Activated gamma-delta T cell treated with Interleukin-2 at 50 U/mL for 16 hours (primary cell): Measurements from ENCODE around the gene TMC1.
"Not testable (repeated sequence)": the region's sequence is repeated elsewhere in the genome, so short reads cannot be mapped to it uniquely, and the experiment has no call there.

Experiments used
- DNase-seq: peaks from one replicate; pipeline ENCODE4 v3.0.0-alpha.2; 2020

The TMC1 gene

GRCh38 chr9:72836790-72837189, 315.4 kb downstream of the TMC1 start:
- DNase-seq: no peak

- no peak for DNase-seq
Measured at GRCh38 chr9:72839085-72839484, 317.7 kb downstream of the TMC1 start.

DNA sequence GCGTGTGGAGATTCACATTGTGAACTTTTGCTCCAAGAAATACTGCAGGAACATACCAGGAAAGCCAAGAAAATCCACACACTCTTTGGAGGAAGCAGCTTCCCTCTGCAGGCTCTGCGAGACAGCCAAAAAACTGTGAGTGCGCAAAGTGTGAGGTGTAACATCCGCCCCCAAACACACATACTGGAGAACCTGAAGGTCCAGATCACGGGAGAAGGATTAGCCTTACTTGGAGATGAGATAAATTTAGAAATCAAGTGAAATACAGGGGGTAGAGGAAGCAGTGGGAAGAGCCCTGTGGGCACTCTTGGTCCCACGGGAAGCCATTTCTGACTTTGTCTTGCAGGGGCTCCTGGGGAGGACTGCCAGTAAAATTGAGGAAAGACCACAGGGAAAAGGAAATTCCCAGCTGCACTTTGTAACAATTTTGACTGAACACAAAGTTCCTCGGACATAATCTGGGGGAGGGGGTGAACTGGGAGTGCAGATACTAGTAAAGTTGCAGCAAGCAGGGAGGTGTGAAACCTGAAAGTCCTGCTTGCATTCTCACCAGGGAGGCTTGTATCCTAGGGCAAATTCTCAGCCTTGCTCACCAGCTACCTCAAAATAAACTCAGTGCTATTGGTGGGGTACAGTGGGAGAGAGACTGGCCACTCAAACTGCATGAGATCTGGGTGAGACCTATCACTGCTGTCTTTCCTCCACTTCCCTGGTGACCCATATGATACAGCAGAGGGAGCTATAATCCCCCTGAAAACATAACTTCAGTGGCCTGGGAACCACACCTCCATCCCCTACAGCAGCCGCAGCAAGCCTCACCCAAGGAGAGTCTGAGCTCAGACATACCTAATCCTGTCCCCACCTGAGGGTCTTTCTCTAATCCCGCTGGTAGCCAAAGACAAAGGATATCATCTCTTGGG, 322.4 kb downstream of the TMC1 start:
- DNase-seq: no peak

DNA sequence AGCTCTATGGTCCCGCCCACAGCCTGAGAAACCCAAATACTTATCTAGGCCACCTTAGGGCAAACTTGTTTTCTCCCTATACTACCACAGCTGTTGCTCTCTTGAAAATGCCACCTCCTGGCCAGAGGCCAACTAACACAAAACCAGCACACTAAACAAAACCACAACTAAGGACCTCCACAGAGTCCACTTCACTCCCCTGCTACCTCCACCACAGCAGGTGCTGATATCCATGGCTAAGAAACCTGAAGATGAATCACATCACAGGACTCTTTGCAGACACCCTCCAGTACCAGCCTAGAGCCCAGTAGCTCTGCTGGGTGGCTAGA, 323.0 kb downstream of the TMC1 start:
- DNase-seq: no peak

DNA sequence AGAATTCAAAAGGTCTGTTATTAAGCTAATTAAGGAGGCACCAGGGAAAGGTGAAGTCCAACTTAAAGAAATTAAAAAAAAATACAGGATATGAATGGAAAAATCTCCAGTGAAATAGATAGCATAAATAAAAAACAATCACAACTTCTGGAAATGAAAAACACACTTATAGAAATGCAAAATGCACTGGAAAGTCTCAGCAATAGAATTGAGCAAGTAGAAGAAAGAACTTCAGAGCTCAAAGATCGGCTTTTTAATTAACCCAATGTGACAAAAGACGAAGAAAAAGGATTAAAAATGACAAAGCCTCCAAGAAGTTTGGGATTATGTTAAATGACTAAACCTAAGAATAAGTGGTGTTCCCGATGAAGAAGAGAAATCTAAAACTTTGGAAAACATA, 323.6 kb downstream of the TMC1 start:
- DNase-seq: not testable (repeated sequence)

DNA sequence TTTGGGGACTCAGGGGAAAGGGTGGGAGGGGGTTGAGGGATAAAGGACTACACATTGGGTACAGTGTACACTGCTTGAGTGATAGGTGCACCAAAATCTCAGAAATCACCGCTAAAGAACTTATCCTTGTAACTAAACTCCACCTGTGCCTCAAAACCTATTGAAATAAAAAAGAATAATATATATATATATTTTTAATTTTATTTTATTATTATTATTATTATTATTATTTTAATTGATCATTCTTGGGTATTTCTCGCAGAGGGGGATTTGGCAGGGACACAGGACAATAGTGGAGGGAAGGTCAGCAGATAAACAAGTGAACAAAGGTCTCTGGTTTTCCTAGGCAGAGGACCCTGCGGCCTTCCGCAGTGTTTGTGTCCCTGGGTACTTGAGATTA, 328.8 kb downstream of the TMC1 start:
- not testable (repeated sequence) for DNase-seq

GRCh38 chr9:72855321-72855720, 333.9 kb downstream of the TMC1 start:
- no peak for DNase-seq

DNA sequence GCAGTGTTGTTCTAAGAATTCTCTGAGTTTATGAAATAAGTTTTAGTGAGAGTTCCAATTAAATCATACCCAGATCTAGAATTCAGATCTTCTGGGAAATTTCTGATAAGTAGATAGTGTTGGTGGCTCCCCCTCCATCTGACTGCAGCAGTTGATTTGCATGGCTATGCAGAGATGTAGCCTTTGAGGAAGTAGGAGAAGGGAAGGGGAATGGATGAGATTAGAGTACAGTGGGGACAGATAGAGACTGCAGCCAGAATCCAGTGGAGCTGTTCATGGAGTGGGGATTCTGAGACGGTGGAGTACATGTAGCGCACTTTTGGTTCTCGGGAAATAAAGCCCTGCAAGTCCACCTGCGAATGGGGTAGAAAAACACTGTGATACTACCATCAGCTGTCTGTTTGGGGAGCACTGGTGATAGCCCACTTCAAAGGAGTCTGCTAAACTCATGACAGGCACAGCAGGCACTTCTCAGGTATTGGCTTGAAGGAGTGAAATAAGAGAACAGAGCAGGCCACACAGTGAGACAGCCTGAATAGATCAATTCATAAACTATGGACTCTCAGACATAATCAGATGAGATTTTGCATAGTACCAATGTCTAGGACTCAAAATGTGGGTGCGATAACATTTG, 334.6 kb downstream of the TMC1 start:
- DNase-seq: no peak

- DNase-seq: no peak
Measured at GRCh38 chr9:72856972-72857623, 335.7 kb downstream of the TMC1 start.

- no peak for DNase-seq
Measured at GRCh38 chr9:72857624-72857996, 336.2 kb downstream of the TMC1 start.

DNA sequence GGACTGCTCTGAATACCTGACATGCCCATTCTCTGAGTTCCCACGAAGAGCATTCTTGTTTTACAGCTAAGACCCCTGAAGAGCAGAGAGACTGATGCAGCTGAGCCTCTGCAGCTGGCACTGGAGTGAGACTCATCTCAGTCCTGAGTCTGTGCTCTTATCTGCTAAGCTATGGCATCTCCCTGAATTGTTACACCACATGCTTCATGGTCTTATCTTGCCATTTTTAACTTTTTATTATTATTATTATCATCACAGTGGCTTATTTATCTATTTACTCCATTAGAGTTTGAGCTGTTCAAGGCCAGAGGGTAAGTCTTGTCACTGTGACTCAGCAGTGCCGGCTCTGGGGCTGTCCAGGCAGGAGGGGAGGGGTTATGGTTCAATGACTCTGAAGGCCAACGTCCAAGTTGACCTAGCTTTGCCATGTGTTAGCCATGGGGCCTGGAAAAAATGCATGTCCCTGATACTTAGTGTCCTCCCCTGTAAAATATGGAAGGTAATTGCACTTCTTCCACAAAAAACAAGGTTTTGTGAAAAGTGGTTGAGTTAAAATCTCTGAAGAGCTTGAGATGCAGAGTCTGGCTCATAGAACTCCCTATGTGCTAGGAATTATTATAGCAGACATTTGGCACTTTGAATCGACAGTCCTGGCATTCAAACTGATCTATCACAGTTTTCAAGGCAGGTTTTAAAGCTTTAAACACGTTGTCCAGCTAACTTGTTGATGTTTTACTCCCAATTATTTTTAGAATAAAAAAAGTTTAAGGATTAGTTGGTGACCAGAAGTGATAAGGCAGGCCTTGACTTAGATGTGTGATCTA, 336.9 kb downstream of the TMC1 start:
- no peak for DNase-seq

- DNase-seq: not testable (repeated sequence)
Measured at GRCh38 chr9:72862788-72863187, 341.4 kb downstream of the TMC1 start.

DNA sequence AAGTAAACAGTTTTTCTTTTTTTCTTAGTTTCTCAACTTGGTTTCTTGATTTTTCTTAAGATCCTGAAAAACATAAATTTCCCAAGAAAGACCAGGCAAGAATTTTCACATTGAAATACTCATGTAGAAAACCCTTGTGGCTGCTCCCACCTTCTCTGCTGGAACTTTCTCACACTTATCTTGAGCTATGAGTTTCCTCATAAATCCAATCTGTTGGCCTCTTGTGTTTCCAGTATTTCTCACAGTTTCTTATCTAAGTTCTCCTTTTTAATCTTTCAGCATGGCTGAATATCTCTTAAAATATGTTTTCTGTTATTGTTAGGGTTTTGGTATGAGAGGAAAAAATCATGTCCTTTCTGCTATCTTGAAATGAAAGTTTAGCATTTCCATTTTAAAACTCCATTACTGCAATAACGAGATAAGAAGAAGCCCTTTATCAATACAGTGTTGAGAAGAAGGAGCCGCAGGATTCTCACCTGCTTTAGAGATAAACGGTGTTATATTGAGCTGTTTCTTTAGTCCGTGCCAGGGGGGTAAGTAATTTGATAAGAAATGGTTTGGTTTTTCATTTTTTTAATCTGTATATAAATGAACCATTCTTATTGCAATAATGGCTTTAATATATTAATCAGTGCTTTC, 342.2 kb downstream of the TMC1 start:
- DNase-seq: no peak

DNA sequence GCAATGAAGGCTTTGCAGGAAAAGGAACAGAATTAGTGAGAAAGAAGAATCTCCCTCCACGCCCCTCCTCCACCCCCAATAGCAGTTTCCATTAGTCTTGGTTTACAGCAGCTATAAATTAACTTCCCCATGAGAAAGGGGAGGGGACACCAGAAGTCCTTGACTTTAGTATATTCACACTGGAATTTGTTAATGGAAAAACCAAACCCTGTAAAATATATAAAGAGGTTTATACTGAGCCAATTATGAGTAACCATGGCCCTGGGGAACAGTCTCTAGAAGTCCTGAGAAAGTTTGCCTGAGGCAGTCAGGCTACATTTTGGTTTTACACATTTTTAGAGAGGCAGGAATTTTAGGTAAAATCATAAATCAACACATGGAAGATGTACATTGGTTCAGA, 342.9 kb downstream of the TMC1 start:
- DNase-seq: no peak

DNA sequence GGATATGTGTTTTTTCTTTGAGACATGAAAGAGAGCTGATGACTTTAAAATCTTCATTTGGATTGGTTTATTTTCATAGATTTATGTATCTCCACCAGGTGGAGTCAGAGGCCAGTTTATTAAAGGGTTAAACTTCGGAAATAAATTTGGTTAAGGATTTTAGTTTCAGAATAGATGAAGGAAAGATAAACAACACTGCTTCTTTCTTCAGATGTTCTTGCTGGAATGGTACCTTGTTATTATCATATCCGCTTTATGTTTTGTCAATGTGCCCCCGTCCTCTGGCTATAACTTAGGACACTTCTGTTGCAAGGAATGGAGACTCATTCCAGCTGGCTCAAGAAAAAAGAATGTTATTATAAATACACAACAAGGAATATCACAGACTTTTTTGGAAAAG, 350.3 kb downstream of the TMC1 start:
- DNase-seq: no peak

DNA sequence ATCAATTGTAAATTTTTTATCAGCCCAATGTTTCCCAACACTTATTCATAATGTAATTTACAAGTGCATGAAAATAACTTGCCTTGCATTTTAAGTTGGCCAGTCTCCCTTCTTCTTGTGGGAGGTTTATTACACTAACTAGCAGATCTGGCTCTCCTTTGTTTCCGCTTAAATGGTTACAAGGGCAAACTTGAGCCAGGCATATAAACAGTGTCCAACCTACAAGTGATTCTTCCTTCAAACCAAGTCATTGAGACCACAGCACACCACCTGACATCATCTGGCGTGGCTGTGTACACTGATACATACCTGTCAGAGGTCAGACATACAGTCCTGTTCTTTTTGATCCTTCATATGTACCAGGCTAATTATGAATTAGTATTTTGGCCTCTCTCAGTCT, 351.3 kb downstream of the TMC1 start:
- DNase-seq: no peak

DNA sequence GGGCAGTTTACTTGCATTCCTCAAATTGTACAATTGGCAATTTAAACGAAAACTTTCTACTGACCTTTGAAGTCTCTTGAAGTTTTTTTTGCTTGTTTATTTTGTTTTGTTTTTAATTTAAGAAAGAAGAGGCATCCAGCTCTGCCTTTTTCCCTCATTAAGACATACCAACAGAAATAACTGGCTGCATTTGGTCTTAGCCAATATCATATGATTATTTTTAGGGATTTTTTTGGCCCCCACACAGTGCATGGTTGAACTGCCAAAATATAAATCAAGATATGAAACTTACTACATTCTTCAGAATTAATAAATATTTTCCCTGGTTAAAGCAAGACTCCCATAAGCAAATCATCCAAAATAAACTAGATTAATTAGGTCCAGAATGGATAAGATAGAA, 352.0 kb downstream of the TMC1 start:
- DNase-seq: no peak

GRCh38 chr9:72874344-72874743, 352.9 kb downstream of the TMC1 start:
- no peak for DNase-seq

GRCh38 chr9:72875221-72875620, 353.8 kb downstream of the TMC1 start:
- no peak for DNase-seq

DNA sequence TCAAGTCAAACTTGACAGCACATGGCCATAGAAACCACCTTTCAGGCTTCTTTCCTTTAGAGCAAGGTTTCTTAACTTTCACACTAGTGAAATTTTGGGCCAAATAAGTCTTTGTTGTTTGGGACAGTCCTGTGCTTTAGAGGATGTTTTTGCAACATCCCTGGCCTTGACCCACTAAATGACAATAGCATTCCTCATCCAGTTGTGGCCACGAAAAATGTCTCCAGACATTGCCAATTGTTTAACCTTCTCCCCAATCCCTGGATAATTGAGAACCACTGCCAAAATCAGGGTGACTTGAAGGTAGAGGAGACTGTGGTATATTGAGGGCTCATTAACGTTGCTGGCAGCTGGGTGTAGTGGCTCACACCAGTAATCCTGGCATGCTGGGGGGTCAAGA, 359.4 kb downstream of the TMC1 start:
- DNase-seq: no peak

DNA sequence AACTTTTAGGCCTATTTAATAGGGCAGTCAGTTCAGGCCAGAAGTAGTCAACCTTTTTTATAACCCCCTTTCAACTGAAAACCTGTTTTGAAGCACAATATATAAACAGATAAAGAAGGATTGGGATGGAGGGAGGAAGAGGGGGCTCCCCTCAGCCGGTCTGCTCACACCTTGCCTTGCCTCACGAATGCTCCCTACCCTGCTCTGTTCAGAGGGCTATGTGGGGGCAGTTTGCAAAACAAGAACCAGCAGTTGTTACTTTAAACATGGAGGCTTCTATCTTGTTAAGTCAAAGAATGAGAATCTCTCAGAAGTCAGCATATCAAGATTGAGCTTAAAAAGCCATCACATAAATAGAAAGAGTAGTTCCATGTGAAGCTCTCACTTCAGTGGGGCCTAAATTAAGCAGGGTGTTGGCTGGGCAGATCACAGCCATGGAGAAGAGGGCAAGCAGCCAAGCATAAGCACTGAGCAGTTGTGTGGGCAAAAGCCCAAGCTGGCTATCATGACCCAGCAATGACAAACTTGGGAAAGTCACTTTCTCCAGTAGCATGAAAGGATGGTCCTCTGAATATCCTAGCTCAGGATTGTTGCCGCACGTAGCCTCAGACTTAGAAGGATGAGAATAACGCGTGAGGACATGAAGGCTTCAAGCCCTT, 360.8 kb downstream of the TMC1 start:
- DNase-seq: no peak

GRCh38 chr9:72883875-72884274, 362.5 kb downstream of the TMC1 start:
- no peak for DNase-seq
